ENCODE measurements around the gene RALA. TPM values are rescaled to one million over a fixed set of nuclear protein-coding genes. Genes with fewer than 3 reads are reported as not detected.
"Not testable (repeated sequence)": the region's sequence is repeated elsewhere in the genome, so short reads cannot be mapped to it uniquely, and the experiment has no call there.

RALA gene
- total RNA-seq, 1 experiment from 2014 or later: 27.3 TPM

DNA sequence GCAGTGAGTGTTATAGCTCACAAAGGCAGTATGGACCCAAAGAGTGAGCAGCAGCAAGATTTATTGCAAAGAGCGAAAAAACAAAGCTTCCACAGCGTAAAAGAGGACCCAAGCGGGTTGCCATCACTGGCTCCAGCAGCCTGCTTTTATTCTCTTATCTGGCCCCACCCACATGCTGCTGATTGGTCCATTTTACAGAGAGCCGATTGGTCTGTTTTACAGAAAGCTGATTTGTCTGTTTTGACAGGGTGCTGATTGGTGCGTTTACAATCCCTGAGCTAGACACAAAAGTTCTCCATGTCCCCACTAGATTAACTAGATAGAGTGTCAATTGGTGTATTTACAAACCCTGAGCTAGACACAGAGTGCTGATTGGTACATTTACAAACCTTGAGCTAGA lies 129.9 kb downstream of the RALA start:
- BruUV-seq (replicated peaks); H3K4me2 ChIP-seq (ENCODE audit: low read length); POLR2A ChIA-PET: not testable (repeated sequence)

DNA sequence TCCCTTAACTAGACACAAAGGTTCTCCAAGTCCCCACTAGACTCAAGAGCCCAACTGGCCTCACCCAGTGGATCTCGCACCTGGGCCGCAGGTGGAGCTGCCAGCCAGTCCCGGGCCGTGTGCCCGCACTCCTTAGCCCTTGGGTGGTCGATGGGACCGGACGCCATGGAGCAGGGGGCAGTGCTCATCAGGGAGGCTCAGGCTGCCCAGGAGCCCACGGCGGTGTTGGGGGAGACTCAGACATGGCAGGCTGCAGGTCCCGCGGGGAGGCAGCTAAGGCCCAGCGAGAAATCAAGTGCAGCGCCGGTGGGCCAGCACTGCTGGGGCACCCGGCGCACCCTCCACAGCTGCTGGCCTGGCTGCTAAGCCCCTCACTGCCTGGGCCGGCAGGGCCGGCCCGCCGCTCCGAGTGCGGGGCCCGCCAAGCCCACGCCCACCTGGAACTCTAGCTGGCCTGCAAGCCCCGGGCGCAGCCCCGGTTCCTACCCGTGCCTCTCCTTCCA lies 130.5 kb downstream of the RALA start:
- CTCF ChIA-PET: no interaction called here
- Histone ChIP-seq H3K4me1 (ENCODE audit: control insufficient read depth in 1 of 2, insufficient read depth in 2 of 2, low read length in 2 of 2) (peaks cover 12 to 21% of the 10 kb centered on the region in 2 experiments; a peak in 3 of 4 replicates), H3K4me3 (replicated peaks in 1 of 2; ENCODE audit: low read depth in 1 of 2, low read length in 2 of 2) (no peak overlapping the region), H2AFZ (ENCODE audit: low read depth, low read length, poor library complexity, severe bottlenecking) (no peak overlapping the region), H3K27ac (ENCODE audit: low read depth, low read length) (no peak overlapping the region), H3K36me3 (ENCODE audit: control insufficient read depth in 1 of 2, insufficient read depth in 2 of 2, low read length in 2 of 2) (no peaks in the 10 kb centered on the region), H3K9me3 (ENCODE audit: control insufficient read depth in 1 of 2, insufficient read depth in 1 of 2, low read depth in 1 of 2, low read length in 2 of 2) (no peaks in the 10 kb centered on the region), H4K20me1 (ENCODE audit: insufficient read depth) (no peaks in the 10 kb centered on the region), H3K9ac (ENCODE audit: low read length) (no peak overlapping the region), H3K9me2 (ENCODE audit: insufficient read depth) (no peaks in the 10 kb centered on the region), H3K4me2 (ENCODE audit: low read length) (no peak overlapping the region), H3K79me2 (ENCODE audit: insufficient read depth, low read length) (no peaks in the 10 kb centered on the region), H3K27me3 (ENCODE audit: insufficient read depth, low read length) (no peaks in the 10 kb centered on the region)
- POLR2A ChIA-PET: no interaction called here
- DNase-seq (ENCODE audit: low read depth, low spot score) (no peak), ATAC-seq (no peak)
- TF ChIP-seq ELF1 (IDR thresholded peaks at IDR 0.05; ENCODE audit: borderline replicate concordance, low read depth) (no peak), MAX (IDR thresholded peaks at IDR 0.05) (no peak), FOSL1 (IDR thresholded peaks at IDR 0.05; ENCODE audit: low read depth) (no peak), ZNF274 (IDR thresholded peaks at IDR 0.05; ENCODE audit: low read depth, low read length) (no peak), EGR1 (IDR thresholded peaks at IDR 0.05; ENCODE audit: low read depth) (no peak), SIN3A (IDR thresholded peaks at IDR 0.05; ENCODE audit: low read depth) (no peak), CBX3 (IDR thresholded peaks at IDR 0.05; ENCODE audit: low read depth) (no peak), SP1 (IDR thresholded peaks at IDR 0.05; ENCODE audit: low read depth) (no peak), REST (IDR thresholded peaks at IDR 0.05; ENCODE audit: low read depth) (no peak), CEBPB (IDR thresholded peaks at IDR 0.05; ENCODE audit: low read depth) (no peak), RAD21 (IDR thresholded peaks at IDR 0.05; ENCODE audit: low read depth) (no peak), EZH2phosphoT487 (IDR thresholded peaks at IDR 0.05; ENCODE audit: borderline replicate concordance) (no peak)
- TF ChIP-seq, protein P1, sequence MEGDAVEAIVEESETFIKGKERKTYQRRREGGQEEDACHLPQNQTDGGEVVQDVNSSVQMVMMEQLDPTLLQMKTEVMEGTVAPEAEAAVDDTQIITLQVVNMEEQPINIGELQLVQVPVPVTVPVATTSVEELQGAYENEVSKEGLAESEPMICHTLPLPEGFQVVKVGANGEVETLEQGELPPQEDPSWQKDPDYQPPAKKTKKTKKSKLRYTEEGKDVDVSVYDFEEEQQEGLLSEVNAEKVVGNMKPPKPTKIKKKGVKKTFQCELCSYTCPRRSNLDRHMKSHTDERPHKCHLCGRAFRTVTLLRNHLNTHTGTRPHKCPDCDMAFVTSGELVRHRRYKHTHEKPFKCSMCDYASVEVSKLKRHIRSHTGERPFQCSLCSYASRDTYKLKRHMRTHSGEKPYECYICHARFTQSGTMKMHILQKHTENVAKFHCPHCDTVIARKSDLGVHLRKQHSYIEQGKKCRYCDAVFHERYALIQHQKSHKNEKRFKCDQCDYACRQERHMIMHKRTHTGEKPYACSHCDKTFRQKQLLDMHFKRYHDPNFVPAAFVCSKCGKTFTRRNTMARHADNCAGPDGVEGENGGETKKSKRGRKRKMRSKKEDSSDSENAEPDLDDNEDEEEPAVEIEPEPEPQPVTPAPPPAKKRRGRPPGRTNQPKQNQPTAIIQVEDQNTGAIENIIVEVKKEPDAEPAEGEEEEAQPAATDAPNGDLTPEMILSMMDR (IDR thresholded peaks at IDR 0.05 in 2 of 3, conservative IDR thresholded peaks at IDR 0.05 in 1 of 3; ENCODE audit: borderline replicate concordance in 1 of 3, insufficient read depth in 1 of 3, low read depth in 2 of 3, low read length in 2 of 3): no peak
- intact Hi-C loops (cut with micrococcal nuclease): no loop called here
- no TSS peak for BruUV-seq (replicated peaks)
- RAD21 ChIA-PET (ENCODE audit: low non-redundant PET in 1 of 2, low total read pairs in 2 of 2, uncharacterized antibody in 2 of 2, unreplicated experiment in 2 of 2): no interaction called here

More for the DNA sequence above, 129.9 kb downstream of the RALA start:
- intact Hi-C loops (cut with micrococcal nuclease); DNase-seq (ENCODE audit: low read depth, low spot score); H3K36me3 ChIP-seq (ENCODE audit: control insufficient read depth in 1 of 2, insufficient read depth in 2 of 2, low read length in 2 of 2); H3K27me3 ChIP-seq (ENCODE audit: insufficient read depth, low read length); H2AFZ ChIP-seq (ENCODE audit: low read depth, low read length, poor library complexity, severe bottlenecking); ATAC-seq; H4K20me1 ChIP-seq (ENCODE audit: insufficient read depth); H3K9ac ChIP-seq (ENCODE audit: low read length); RAD21 ChIA-PET (ENCODE audit: low non-redundant PET in 1 of 2, low total read pairs in 2 of 2, uncharacterized antibody in 2 of 2, unreplicated experiment in 2 of 2); H3K9me3 ChIP-seq (ENCODE audit: control insufficient read depth in 1 of 2, insufficient read depth in 1 of 2, low read depth in 1 of 2, low read length in 2 of 2); H3K27ac ChIP-seq (ENCODE audit: low read depth, low read length); H3K79me2 ChIP-seq (ENCODE audit: insufficient read depth, low read length); H3K9me2 ChIP-seq (ENCODE audit: insufficient read depth); CTCF ChIA-PET; H3K4me3 ChIP-seq (replicated peaks in 1 of 2; ENCODE audit: low read depth in 1 of 2, low read length in 2 of 2): not testable (repeated sequence)
- H3K4me1 ChIP-seq (ENCODE audit: control insufficient read depth in 1 of 2, insufficient read depth in 2 of 2, low read length in 2 of 2): peaks cover 15 to 24% of the 10 kb centered on the region in 2 experiments; a peak in 3 of 4 replicates
